ENCODE data around the gene CLMN. TPM values are rescaled to one million over a fixed set of nuclear protein-coding genes. Genes with fewer than 3 reads are reported as not detected.

Gene CLMN
- polyA plus RNA-seq, 3 donors, result 22.0 to 33.7 (median 23.2) TPM

DNA sequence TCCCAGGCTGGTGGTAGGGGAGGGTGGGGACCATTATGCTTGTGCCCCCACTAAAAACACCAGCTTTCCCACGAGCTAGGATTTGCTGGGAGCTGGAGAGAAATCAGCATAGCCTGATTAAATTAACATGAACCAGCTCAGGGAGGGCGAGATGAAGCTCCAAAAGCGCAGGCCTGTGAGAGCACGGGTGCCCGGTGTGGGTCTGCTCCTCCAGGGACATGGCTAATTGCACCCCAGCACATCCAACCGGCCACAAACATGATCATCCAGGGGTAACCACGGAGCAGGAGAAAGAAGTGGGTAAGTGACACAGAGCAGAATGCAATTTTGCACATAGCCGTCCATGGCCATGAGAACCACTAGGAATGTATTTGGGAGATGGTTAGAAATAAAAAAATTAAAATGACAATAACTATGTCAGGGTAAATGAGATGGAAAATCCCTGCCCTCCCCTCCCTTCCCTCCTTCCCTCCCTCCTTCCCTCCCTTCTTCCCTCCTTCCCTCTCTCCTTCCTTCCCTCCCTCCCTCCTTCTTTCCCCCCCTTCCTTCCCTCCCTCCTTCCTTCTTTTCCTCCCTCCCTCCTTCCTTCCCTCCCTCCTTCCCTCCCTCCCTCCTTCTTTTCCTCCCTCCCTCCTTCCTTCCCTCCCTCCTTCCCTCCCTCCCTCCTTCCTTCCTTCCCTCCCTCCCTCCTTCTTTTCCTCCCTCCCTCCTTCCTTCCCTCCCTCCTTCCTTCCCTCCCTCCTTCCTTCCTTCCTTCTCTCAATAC lies 26.9 kb downstream of the CLMN start:
- peaks cover 13% of the 10 kb centered on the region in 2 donors for H3K4me1 ChIP-seq (ENCODE audit: control insufficient read depth in 1 of 2, insufficient read depth in 2 of 2, low read length in 2 of 2)
- H3K36me3 ChIP-seq (replicated peaks in 1 of 2; ENCODE audit: control insufficient read depth in 1 of 2, insufficient read depth in 2 of 2, low read length in 2 of 2), result no peaks in the 10 kb centered on the region
- no CpG with 5 or more reads among the region's 8 CpGs for WGBS (ENCODE audit: insufficient coverage)
- peak overlapping the region; percentile 42 to 87 (median 82) for H3K27ac Mint-ChIP-seq
- no peaks in the 10 kb centered on the region for H3K9me3 ChIP-seq (replicated peaks in 1 of 2; ENCODE audit: control insufficient read depth in 1 of 2, insufficient read depth in 1 of 2, low read length in 2 of 2)
- H3K9ac ChIP-seq (ENCODE audit: insufficient read depth, low read length, poor library complexity, severe bottlenecking), result no peak overlapping the region
- no peak for DNase-seq
- H4K20me1 ChIP-seq (ENCODE audit: insufficient read depth, low read length), result peaks cover 95% of the 10 kb centered on the region
- peaks cover 0 to 7% (median 3%) of the 10 kb centered on the region in 7 donors for H3K9me3 Mint-ChIP-seq
- peaks cover 14 to 35% of the 10 kb centered on the region in 2 donors for H3K36me3 Mint-ChIP-seq
- H3K27ac ChIP-seq (ENCODE audit: low read depth in 1 of 2, low read length in 2 of 2), result peak overlapping the region in 1 of 2 donors; percentile 23
- intact Hi-C loops (cut with micrococcal nuclease), result no loop called here
- no peak overlapping the region for H2AFZ ChIP-seq (ENCODE audit: insufficient read depth, low read depth, low read length, poor library complexity, severe bottlenecking)
- no peak overlapping the region for H3K4me3 ChIP-seq (replicated peaks in 1 of 3; ENCODE audit: low read depth in 2 of 3, low read length in 3 of 3)
- H3K79me2 ChIP-seq (ENCODE audit: insufficient read depth, low read length), result no peaks in the 10 kb centered on the region
- TF ChIP-seq, protein P1, sequence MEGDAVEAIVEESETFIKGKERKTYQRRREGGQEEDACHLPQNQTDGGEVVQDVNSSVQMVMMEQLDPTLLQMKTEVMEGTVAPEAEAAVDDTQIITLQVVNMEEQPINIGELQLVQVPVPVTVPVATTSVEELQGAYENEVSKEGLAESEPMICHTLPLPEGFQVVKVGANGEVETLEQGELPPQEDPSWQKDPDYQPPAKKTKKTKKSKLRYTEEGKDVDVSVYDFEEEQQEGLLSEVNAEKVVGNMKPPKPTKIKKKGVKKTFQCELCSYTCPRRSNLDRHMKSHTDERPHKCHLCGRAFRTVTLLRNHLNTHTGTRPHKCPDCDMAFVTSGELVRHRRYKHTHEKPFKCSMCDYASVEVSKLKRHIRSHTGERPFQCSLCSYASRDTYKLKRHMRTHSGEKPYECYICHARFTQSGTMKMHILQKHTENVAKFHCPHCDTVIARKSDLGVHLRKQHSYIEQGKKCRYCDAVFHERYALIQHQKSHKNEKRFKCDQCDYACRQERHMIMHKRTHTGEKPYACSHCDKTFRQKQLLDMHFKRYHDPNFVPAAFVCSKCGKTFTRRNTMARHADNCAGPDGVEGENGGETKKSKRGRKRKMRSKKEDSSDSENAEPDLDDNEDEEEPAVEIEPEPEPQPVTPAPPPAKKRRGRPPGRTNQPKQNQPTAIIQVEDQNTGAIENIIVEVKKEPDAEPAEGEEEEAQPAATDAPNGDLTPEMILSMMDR (IDR thresholded peaks at IDR 0.05), result no peak
- peak overlapping the region in 1 of 2 donors; percentile 26 for H3K4me3 Mint-ChIP-seq
- peaks cover 0 to 5% of the 10 kb centered on the region in 2 donors for H3K27me3 ChIP-seq (ENCODE audit: control insufficient read depth in 2 of 2, insufficient read depth in 2 of 2, low read length in 2 of 2)
- H3K4me2 ChIP-seq (replicated peaks; ENCODE audit: extremely low read depth, low read length, poor library complexity, severe bottlenecking), result no peak overlapping the region
- peaks cover 3 to 11% (median 7%) of the 10 kb centered on the region in 3 donors for H3K27me3 Mint-ChIP-seq (ENCODE audit: low read depth in 3 of 3)
- H3K4me1 Mint-ChIP-seq, result peaks cover 24% of the 10 kb centered on the region

DNA sequence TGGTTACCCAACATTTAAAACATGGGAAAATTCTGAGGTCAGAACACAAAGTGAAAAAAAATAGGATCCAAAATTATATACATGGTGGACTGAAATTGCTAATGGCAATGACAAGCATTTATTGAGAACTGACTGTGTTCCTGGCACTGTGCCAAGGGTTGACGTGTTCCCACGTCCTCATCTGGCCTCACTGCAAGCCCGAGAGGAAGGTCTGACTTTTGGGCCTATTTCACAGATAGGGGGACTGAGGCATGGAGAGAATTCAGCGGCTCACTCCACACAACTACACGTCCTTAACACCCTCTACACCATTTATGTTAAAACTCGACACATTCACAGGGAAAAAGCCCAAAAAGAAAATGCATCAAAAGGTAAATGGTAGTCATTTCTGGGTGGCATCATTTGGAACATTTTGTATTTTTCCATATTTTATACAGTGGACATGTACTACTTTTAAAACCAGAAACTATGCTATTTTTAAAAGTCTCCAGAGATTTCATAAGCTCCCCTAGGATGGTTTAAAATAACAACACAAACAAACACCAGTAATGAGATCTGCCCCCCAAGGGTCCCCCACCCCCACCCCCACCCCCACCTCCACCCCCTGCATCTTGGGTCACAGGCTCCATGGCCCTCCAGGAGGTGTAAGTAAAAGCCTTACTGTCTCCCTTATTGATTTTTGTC lies 27.7 kb downstream of the CLMN start:
- H3K36me3 ChIP-seq (replicated peaks in 1 of 2; ENCODE audit: control insufficient read depth in 1 of 2, insufficient read depth in 2 of 2, low read length in 2 of 2), result no peaks in the 10 kb centered on the region
- H3K4me1 Mint-ChIP-seq, result peaks cover 22% of the 10 kb centered on the region
- peaks cover 95% of the 10 kb centered on the region for H4K20me1 ChIP-seq (ENCODE audit: insufficient read depth, low read length)
- H2AFZ ChIP-seq (ENCODE audit: insufficient read depth, low read depth, low read length, poor library complexity, severe bottlenecking), result no peak overlapping the region
- intact Hi-C loops (cut with micrococcal nuclease), result no loop called here
- no peak overlapping the region for H3K4me3 ChIP-seq (replicated peaks in 1 of 3; ENCODE audit: low read depth in 2 of 3, low read length in 3 of 3)
- no peak overlapping the region for H3K4me2 ChIP-seq (replicated peaks; ENCODE audit: extremely low read depth, low read length, poor library complexity, severe bottlenecking)
- TF ChIP-seq, protein P1 (IDR thresholded peaks at IDR 0.05), result no peak
- peaks cover 13% of the 10 kb centered on the region in 2 donors for H3K4me1 ChIP-seq (ENCODE audit: control insufficient read depth in 1 of 2, insufficient read depth in 2 of 2, low read length in 2 of 2)
- H3K36me3 Mint-ChIP-seq, result peaks cover 13 to 36% of the 10 kb centered on the region in 2 donors
- peak overlapping the region in 1 of 2 donors; percentile 4 for H3K27ac ChIP-seq (ENCODE audit: low read depth in 1 of 2, low read length in 2 of 2)
- H3K9me3 Mint-ChIP-seq, result peaks cover 0 to 7% (median 3%) of the 10 kb centered on the region in 7 donors
- no peaks in the 10 kb centered on the region for H3K9me3 ChIP-seq (replicated peaks in 1 of 2; ENCODE audit: control insufficient read depth in 1 of 2, insufficient read depth in 1 of 2, low read length in 2 of 2)
- peak; percentile 84 to 92 (median 85) for DNase-seq
- peak overlapping the region in 1 of 2 donors; percentile 71 for H3K4me3 Mint-ChIP-seq
- no peak overlapping the region for H3K9ac ChIP-seq (ENCODE audit: insufficient read depth, low read length, poor library complexity, severe bottlenecking)
- peak overlapping the region; percentile 30 to 85 (median 75) for H3K27ac Mint-ChIP-seq
- no CpG with 5 or more reads among the region's 6 CpGs for WGBS (ENCODE audit: insufficient coverage)
- H3K27me3 Mint-ChIP-seq (ENCODE audit: low read depth in 3 of 3), result peaks cover 3 to 9% (median 7%) of the 10 kb centered on the region in 3 donors
- H3K27me3 ChIP-seq (ENCODE audit: control insufficient read depth in 2 of 2, insufficient read depth in 2 of 2, low read length in 2 of 2), result peaks cover 0 to 5% of the 10 kb centered on the region in 2 donors
- H3K79me2 ChIP-seq (ENCODE audit: insufficient read depth, low read length), result no peaks in the 10 kb centered on the region
